NCI-H2081 treated with DMSO at 0.1 percent for 48 hours (cell line): ENCODE measurements around the gene DRAXIN.

Experiments
- DNase-seq: peaks from one replicate; lab custom pipeline; 2025; lab: John Stamatoyannopoulos, UW

The DRAXIN gene

DNA sequence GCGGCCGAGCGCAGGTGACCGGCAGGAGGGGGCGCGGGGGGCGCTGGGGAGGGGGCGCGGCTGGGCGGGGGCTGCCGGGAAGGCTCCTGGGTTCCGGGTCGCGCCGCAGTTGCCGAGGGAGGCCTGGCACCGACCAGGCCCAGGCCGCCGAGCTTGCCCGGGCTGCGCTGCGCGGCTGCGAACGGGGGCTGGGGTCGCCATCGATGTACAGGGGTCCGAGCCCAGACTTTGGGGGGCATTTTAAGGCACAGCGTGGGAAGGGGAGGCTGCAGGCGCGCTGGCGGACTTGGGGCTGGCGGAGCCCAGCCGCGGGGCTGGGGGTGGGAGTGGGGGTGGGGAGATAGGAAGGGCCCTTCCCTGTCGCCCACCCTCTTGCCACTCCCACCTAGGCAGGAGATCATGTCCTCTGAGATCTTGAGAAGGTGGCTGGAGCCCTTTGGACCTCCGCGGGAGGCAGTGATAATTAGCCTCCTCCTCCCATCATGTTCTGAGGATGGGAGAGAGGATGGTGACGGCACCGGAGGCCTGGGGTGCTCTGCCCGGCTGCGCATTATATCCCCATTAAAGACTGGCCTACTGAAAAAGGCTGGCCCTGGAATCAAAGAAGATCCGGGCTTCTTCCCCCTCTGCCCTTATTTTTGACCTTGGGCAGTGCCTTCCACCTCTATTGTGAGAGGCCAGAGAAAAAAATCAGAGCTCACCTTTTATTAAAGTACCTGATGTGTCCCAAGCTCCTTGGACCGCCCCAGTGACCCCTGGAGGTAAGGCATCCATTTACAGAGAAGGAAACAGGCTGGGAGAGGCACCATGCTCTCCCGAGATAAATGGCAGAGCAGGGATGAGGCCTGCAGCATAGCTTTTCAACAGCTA is 36.3 kb upstream of the DRAXIN start:
- DNase-seq = no peak

DNA sequence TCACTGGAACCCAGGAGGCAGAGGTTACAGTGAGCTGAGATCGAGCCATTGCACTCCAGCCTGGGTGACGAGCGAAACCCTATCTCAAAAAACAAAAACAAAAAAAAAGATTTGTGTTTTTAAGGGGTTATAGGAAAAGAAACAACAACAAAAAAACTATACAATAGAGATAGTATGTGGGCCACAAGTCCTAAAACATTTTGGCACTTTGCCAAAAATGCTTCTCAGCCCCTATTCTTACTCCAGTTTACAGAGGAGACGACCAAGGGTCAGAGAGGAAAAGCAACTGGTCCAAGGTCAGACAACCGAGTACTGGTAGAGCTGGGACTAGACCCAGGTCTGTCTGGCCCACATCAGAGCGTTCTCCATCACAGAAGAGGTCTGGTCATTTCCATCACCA is 33.9 kb upstream of the DRAXIN start:
- DNase-seq = no peak

- DNase-seq = no peak
Measured at GRCh38 chr1:11658542-11658941, 33.0 kb upstream of the DRAXIN start.

DNA sequence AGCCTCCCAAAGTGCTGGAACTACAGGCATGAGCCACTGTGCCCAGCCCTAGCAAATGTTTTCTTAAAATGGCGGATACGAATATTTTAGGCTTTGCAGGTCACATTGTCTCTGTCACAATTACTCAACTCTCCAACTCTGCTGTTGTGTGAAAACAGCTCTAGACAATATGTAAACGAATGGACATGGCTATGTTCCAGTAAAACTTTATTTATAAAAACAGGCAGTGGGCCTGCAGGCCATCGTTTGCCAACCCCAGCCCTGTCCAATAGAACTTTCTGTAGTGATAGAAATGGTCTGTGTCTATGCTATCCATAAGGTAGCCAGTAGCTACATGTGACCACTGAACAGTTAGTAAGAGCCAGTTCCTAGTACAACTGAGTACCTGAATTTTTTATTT is 31.8 kb upstream of the DRAXIN start:
- DNase-seq = no peak

DNA sequence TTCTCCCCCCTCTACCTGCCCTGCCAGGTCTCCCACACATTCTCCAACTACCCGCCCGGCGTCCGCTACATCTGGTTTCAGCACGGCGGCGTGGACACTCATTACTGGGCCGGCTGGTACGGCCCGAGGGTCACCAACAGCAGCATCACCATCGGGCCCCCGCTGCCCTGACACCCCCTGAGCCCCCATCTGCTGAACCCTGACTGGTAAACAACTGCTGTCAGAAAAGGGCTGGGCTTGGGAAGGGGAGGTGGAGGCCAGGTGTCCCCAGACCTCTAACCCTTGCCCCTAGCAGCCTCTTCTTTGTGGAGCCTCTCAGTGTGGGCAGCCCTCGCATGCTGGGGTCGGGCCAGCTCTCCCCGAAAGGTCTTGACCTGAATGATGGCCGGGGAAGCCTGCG is 30.4 kb upstream of the DRAXIN start:
- DNase-seq = no peak

- no peak for DNase-seq
Measured at GRCh38 chr1:11664336-11665065, 27.0 kb upstream of the DRAXIN start.

GRCh38 chr1:11668516-11668915 is 23.0 kb upstream of the DRAXIN start:
- no peak for DNase-seq

- no peak for DNase-seq
Measured at GRCh38 chr1:11670747-11671146, 20.8 kb upstream of the DRAXIN start.

DNA sequence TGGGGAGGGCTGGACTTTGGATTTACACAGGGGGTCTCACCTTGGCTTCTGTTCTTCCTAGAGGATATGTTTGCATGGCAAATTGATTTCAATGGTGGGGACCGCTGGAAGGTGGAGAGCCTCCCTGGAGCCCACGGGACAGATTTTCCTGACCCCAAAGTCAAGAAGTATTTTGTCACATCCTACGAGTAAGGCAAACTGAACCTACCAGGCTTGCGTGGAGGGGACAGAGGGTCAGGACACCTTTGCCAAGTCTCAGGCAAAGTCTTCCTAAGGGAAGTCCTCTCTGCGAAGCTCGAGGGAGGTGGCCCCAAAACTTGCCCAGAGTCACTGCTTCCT is 20.3 kb upstream of the DRAXIN start:
- no peak for DNase-seq

- no peak for DNase-seq
Measured at GRCh38 chr1:11671544-11672286, 19.8 kb upstream of the DRAXIN start.

DNA sequence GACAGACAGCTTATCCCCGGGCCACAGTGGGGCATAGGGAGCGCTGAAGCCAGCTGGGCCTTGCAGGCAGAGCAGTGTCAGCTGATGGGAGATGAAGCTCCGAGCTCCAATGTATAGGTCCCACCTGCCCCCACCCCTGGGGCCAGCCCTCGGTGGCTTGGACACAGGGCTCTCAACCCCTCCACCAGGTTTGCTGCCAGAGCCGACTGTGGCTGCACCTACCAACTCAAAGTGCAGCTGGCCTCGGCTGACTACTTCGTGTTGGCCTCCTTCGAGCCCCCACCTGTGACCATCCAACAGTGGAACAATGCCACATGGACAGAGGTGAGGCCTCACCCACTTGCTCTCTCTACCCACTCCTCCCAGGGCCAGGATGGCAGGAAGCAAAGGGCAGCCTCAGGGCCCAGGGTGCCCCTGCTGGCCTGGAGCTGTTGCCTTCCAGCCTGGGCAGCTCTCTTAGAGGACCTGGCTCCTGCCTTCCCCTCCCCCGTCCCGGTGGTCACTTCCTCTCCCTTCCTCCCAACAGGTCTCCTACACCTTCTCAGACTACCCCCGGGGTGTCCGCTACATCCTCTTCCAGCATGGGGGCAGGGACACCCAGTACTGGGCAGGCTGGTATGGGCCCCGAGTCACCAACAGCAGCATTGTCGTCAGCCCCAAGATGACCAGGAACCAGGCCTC is 18.3 kb upstream of the DRAXIN start:
- DNase-seq = no peak

DNA sequence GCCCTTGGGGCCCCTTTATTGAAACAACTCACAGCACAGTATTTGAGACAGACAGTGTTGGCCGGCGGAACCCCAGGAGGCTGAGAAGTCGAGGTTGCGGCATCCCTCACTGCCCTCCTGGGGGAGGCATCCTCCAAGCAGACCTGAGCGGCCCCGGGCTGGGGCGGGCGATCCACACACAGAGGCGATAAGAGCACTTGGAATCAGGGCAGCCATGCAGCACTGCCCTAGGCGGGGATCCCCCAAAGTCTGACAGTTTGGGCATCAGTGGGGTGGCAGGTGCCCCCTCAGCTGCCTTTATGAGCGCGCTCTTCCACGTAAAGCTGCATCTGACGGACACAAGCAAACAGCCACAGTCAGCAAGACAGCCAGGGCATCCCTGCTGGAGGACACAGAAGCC is 17.0 kb upstream of the DRAXIN start:
- DNase-seq = no peak

DNA sequence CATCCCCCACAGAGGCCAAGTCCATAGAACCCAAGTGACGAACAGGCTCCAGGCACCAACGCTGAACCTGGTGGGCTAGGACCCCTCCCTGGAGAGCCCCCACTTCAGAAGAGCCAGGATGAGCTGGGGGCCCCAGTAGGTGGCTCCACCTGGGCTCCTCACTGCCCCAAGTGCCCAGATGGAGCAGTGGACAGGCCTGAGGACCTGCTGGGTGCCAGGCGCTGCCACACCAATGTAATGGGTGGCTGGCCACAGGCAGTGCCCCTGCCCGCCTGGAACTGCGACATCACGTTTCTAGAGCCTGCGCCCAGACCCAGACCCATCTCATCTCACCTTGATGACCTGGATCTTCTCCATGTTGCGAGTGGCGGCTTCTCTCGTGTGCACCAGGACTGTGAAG is 16.2 kb upstream of the DRAXIN start:
- no peak for DNase-seq

- DNase-seq = no peak
Measured at GRCh38 chr1:11676386-11677103, 15.0 kb upstream of the DRAXIN start.

DNA sequence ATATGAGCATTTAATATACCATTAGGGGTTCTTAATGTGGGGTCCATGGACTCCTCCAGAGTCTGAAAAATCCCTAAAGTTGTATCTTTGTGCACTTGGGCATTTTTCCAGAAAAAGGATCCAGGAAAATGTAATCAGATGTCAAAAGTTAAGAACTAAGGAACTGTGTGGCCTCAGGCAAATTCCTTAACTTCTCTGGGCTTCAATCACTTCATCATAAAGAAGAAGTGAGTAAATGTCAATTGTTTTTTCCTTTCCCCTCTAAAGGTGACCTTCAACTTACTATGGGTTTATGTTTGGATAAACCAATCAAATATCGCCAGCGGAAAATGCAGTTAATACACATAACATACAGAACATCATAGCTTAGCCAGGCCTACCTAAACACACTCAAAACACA is 13.1 kb upstream of the DRAXIN start:
- no peak for DNase-seq

- DNase-seq = no peak
Measured at GRCh38 chr1:11680270-11681070, 11.0 kb upstream of the DRAXIN start.

DNA sequence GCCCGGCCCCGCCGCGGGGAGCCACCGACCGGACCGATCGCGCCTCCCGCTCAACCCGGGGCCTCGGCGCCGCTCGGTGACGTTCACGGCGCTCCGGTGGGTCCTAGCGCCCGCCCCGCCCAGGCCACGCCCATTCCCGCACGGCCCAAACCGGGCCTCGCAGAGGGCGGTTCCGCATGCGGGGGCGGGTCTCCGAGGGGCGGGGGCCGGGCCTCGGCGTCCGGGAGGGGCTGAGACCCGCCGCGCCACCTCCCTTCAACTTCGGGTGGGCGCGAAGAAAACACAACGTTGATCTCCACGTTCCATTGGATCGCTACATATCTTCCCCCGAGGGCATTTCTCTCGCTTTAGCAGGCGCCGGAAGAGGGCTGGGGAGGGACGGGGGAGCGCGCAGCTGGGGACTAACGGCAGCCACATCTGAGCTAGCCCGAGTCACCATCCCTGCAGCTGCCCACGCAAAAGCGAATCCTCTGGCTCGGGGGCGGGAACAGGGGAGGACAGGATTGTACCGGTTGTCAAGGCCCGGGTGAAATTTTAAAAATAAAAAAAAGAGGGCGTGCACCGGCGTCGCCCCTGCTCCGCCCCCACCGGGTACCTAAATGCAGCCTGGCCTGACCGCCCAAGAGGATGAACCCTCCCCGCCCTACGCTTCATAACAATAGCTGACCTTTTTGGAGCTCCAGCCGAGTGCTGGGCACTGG is 10.3 kb upstream of the DRAXIN start, which contains the start of gene MAD2L2:
MAD2L2 (minus strand) TSS at position 78 of the 701 bp plus-strand sequence. CDS start 547 bp downstream, outside the sequence.
- peak; percentile 69 for DNase-seq

DNA sequence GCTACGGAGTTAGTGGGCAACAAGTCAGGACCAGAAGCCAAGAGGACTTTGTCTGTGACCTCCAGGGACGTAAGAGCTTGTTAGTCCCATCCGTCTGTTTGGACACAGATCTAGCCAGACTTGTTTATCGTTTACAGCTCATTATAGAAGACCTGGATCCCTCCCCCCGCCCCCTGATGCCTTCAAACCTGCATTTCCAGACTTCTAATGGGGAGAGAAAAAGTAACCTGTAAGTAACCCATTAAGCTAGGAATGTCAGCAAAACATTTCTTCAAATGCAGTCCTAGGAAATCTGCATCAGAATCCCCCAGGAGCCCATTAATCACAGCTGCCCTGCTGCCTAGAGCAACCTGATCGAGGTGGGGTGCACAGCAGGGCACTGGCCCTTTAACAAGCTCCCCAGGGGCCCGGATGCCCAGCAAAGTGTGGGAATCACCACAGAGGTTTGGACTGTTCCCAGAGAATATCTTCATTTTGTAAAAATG is 9.2 kb upstream of the DRAXIN start:
- no peak for DNase-seq

DNA sequence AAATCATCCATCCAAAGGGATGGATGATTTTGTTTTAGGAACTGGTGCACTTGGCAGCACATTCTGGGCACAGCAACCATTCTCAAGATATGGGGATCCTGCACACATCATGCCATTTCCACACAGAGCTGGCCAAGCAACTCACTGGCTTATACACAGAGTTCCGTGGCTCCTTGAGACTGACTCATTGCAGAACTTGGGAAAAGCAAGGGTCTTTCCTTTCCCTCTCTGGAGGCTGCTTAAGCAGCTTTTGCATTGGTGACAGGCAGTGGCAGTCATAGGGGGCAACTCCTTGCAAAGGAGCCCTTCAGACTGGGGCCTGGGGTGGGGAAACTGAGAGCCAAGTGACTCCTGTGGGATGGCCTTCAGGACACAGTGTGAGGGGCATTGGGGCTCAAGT is 8.7 kb upstream of the DRAXIN start:
- DNase-seq = no peak

DNA sequence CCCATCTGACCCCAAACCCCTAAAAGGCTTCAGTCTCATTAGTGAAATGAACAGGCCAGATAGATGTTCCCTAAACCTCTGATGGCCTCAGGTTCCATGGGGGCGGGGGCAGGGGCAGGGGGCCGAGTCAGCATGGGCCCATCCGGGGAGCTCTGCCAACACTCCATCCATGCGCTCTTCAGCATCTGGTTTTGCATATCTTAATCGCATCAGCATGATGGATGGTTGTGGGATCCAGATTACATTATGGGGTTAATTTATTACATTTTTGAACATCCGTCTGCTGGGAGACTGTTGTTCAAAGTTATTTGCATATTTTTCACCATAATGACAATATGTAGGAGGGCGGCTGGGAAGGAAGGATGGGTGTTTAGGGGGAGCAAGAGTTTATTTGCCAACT is 7.4 kb upstream of the DRAXIN start:
- DNase-seq = no peak
